B cell (primary cell): ENCODE measurements around the gene ABCB6. TPM values are rescaled to one million over a fixed set of nuclear protein-coding genes. Genes with fewer than 3 reads are reported as not detected.

Experiments
- ATAC-seq: fragments of 200-7000 bp; cut with Tn5 transposase; one replicate; pipeline ENCODE4 v1.10.0; 2021; ENCODE audit warnings: low read depth, mild to moderate bottlenecking, moderate number of reproducible peaks, moderate library complexity
- CTCF ChIA-PET: fragments of 350-600 bp; sonication (Branson Sonifier 250); formaldehyde crosslinking; loops from one replicate; lab custom pipeline; 2021; ENCODE audit warnings: antibody characterized with exemption, inconsistent platforms; lab: Charles Lee
- POLR2A ChIA-PET: fragments of 350-600 bp; sonication (Branson Sonifier 250); formaldehyde crosslinking; loops from one replicate; lab custom pipeline; 2021; ENCODE audit warnings: antibody characterized with exemption; lab: Charles Lee
- DNase-seq: peaks from one replicate; pipeline ENCODE4 v3.0.0; 2013
- H2AFZ ChIP-seq: 2 replicates; pipeline ENCODE4 v1.6.1; 2012; ENCODE audit warnings: mild to moderate bottlenecking, low read depth, low read length; ENCODE audit not compliant: insufficient read depth, poor library complexity, severe bottlenecking
- H3K27ac ChIP-seq, 2 donors: 1 replicate in 1 of 2; 2 replicates in 1 of 2; pipeline ENCODE4 v1.5.1; 2012 to 2013; ENCODE audit warnings: low read length in 2 of 2, mild to moderate bottlenecking in 2 of 2, moderate library complexity in 1 of 2
- H3K27me3 ChIP-seq, 4 experiments: fragments of 200-600 bp in 1 of 4; sonication (generic) in 1 of 4; replicated peaks in 1 of 4; 1 replicate in 2 of 4; 2 replicates in 2 of 4; pipeline versions ENCODE4 v1.6.1 to v1.7.0; 2013 to 2016; ENCODE audit warnings: low read length in 3 of 4, mild to moderate bottlenecking in 2 of 4, mixed read lengths in 1 of 4, moderate library complexity in 1 of 4; ENCODE audit not compliant: insufficient read depth in 4 of 4, control insufficient read depth in 3 of 4; ENCODE audit errors: control extremely low read depth in 1 of 4
- H3K36me3 ChIP-seq, 2 experiments: replicated peaks in 1 of 2; 1 replicate in 1 of 2; 2 replicates in 1 of 2; pipeline versions ENCODE4 v1.6.1 to v1.7.1; 2013; ENCODE audit warnings: low read length in 1 of 2; ENCODE audit not compliant: insufficient read depth in 2 of 2, control insufficient read depth in 1 of 2; ENCODE audit errors: control extremely low read depth in 1 of 2, extremely low read depth in 1 of 2
- H3K4me1 ChIP-seq, 2 donors: fragments of 200-600 bp in 1 of 2; sonication (generic) in 1 of 2; 1 replicate in 1 of 2; 2 replicates in 1 of 2; pipeline versions ENCODE4 v1.5.1 to v1.6.1; 2013 to 2017; ENCODE audit warnings: low read length in 2 of 2; ENCODE audit not compliant: control insufficient read depth in 2 of 2, insufficient read depth in 2 of 2
- H3K4me2 ChIP-seq: replicated peaks from 2 replicates; pipeline ENCODE3; 2012; ENCODE audit warnings: mild to moderate bottlenecking, low read depth, low read length; ENCODE audit not compliant: poor library complexity, severe bottlenecking
- H3K4me3 ChIP-seq, 5 experiments: fragments of 200-600 bp in 1 of 5; sonication (generic) in 1 of 5; 1 replicate in 3 of 5; 2 replicates in 2 of 5; pipeline versions ENCODE4 v1.5.1 to v1.7.0; 2011 to 2016; ENCODE audit warnings: low read length in 4 of 5, mild to moderate bottlenecking in 4 of 5, low read depth in 2 of 5, control low read depth in 1 of 5, moderate library complexity in 1 of 5; ENCODE audit not compliant: insufficient read depth in 1 of 5; ENCODE audit errors: control extremely low read depth in 1 of 5, extremely low read depth in 1 of 5
- H3K79me2 ChIP-seq: fragments of 200-600 bp; sonication (generic); one replicate; pipeline ENCODE4 v1.6.0; 2016; ENCODE audit warnings: low read length; ENCODE audit not compliant: control insufficient read depth, insufficient read depth
- H3K9ac ChIP-seq: fragments of 200-600 bp; sonication (generic); 2 replicates; pipeline ENCODE4 v1.6.1; 2017; ENCODE audit warnings: mild to moderate bottlenecking, low read length, moderate library complexity
- H3K9me3 ChIP-seq, 3 donors: one replicate each; pipeline versions ENCODE4 v1.6.1 to v1.7.1; 2013; ENCODE audit warnings: low read length in 2 of 3; ENCODE audit not compliant: control insufficient read depth in 2 of 3, insufficient read depth in 1 of 3; ENCODE audit errors: control extremely low read depth in 1 of 3
- H4K20me1 ChIP-seq: 2 replicates; pipeline ENCODE4 v1.6.0; 2012; ENCODE audit warnings: mild to moderate bottlenecking, low read length; ENCODE audit not compliant: insufficient read depth, control insufficient read depth, poor library complexity, severe bottlenecking
- H3K27ac Mint-ChIP-seq: one replicate; pipeline ENCODE4 v1.8.0; 2021; ENCODE audit warnings: mixed read lengths
- H3K27me3 Mint-ChIP-seq: one replicate; pipeline ENCODE4 v1.8.0; 2021; ENCODE audit warnings: mixed read lengths
- H3K4me1 Mint-ChIP-seq: one replicate; pipeline ENCODE4 v1.8.0; 2021; ENCODE audit warnings: mixed read lengths
- H3K4me3 Mint-ChIP-seq: one replicate; pipeline ENCODE4 v1.8.0; 2021; ENCODE audit warnings: mixed read lengths
- H3K9me3 Mint-ChIP-seq: one replicate; pipeline ENCODE4 v1.8.0; 2022; ENCODE audit warnings: mixed read lengths; ENCODE audit not compliant: insufficient read depth
- WGBS: methylation state at CpG from one replicate; pipeline ENCODE4 v1.1.5; 2013; ENCODE audit warnings: missing lambda C conversion rate; ENCODE audit not compliant: insufficient coverage; 5-methylcytosine and 5-hydroxymethylcytosine counted together
- intact Hi-C: fragments of 100-400 bp; cut with micrococcal nuclease; formaldehyde crosslinking; loops from one replicate; pipeline ENCODE4 v1.10.0; 2022
- polyA plus RNA-seq: library from polyadenylated mRNA; depleted of rRNA; stranded (reverse); fragments of >200 nt; gene quantifications from 2 replicates; pipeline ENCODE4 v1.2.3, GENCODE V29; 2012
- total RNA-seq, 2 donors: library from RNA; stranded (reverse); fragments of 120-200 nt in 1 of 2; gene quantifications; 1 replicate in 1 of 2; 2 replicates in 1 of 2; pipeline versions ENCODE4 v1.2.3 to v1.2.4, GENCODE V29; 2013 to 2022
- TF ChIP-seq, protein P1 (sequence below): fragments of 200-600 bp; IDR thresholded peaks from one replicate; pipeline ENCODE4 v1.8.0; 2022; ENCODE audit warnings: antibody characterized with exemption, mild to moderate bottlenecking

ABCB6 gene
- total and polyA plus RNA-seq, 2 donors (not counting 1 experiment from before 2014, with no cell fraction given): 10.5 to 15.3 TPM

DNA sequence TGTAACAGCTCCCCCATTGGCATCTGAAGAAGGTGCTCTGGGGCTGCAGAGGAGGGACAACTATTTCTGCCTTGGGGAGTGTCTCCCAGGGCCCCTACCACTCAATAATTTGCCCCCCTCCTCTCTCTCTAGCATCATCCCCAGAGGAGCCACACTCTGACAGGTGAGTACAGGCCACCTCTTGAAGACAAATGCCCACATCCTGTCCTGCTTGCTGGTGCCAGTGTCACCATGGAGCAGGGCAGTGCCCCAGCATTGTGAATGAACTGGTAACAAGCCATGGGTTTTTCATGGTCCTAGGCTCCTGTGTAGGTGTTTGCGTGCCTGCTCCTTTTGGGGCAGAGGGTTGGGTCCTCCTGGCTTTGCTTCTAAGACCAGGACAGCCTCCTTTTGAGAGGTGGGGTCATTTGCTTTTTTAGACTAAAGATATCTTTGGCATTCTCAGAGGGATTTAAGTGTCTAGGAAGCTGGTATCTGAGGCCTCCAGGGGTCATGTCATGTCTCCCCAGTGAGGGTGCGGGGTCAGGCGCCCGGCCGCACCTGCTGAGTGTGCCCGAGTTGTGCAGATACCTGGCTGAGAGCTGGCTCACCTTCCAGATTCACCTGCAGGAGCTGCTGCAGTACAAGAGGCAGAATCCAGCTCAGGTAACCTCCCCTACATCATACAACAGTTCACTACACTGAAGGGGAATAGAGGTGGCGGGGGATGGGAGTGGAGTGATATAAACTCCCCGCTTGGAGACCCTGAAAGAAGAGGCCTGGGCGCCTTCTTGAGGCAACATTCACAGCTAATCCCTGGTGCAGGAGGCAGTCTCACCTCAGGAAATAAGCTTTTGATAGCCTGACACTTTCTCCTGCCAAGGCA lies 38.9 kb downstream of the ABCB6 start:
- Mint-ChIP-seq H3K27ac (no peak overlapping the region), H3K4me1 (peaks cover 33% of the 10 kb centered on the region), H3K4me3 (peak overlapping the region; percentile 88), H3K27me3 (no peaks in the 10 kb centered on the region), H3K9me3 (no peaks in the 10 kb centered on the region)
- TF ChIP-seq, protein P1, sequence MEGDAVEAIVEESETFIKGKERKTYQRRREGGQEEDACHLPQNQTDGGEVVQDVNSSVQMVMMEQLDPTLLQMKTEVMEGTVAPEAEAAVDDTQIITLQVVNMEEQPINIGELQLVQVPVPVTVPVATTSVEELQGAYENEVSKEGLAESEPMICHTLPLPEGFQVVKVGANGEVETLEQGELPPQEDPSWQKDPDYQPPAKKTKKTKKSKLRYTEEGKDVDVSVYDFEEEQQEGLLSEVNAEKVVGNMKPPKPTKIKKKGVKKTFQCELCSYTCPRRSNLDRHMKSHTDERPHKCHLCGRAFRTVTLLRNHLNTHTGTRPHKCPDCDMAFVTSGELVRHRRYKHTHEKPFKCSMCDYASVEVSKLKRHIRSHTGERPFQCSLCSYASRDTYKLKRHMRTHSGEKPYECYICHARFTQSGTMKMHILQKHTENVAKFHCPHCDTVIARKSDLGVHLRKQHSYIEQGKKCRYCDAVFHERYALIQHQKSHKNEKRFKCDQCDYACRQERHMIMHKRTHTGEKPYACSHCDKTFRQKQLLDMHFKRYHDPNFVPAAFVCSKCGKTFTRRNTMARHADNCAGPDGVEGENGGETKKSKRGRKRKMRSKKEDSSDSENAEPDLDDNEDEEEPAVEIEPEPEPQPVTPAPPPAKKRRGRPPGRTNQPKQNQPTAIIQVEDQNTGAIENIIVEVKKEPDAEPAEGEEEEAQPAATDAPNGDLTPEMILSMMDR: no peak
- no peaks in the 10 kb centered on the region for H3K9me3 ChIP-seq
- H3K9ac ChIP-seq: no peak overlapping the region
- peaks cover 17 to 39% of the 10 kb centered on the region in 2 donors for H3K4me1 ChIP-seq
- H2AFZ ChIP-seq: no peak overlapping the region
- ATAC-seq (no peak), DNase-seq (peak; percentile 4)
- intact Hi-C loops: loop anchor here (5.0 kb wide), 2 partner anchors 317 to 963 kb away; partner anchors contain the start of genes ARPC2 and GMPPA
- H3K4me3 ChIP-seq: no peak overlapping the region
- H4K20me1 ChIP-seq: peaks cover 40% of the 10 kb centered on the region
- H3K27ac ChIP-seq: peak overlapping the region in 1 of 2 donors; percentile 94
- POLR2A ChIA-PET: interaction anchor here (1.2 to 1.7 kb wide), 2 partner anchors 25 to 27 kb away, joined by 4 to 6 read pairs; partner anchors contain the start of gene ZFAND2B
- H3K4me2 ChIP-seq: peak overlapping the region; percentile 83
- H3K27me3 ChIP-seq: no peaks in the 10 kb centered on the region
- H3K79me2 ChIP-seq: peaks cover 45% of the 10 kb centered on the region
- WGBS: 97% methylated on average over 6 of the region's 9 CpGs
- CTCF ChIA-PET: interaction anchor here (0.8 to 3.1 kb wide), 10 partner anchors 9 to 119 kb away, joined by 3 to 18 read pairs (median 4); partner anchors contain the start of genes NHEJ1, SLC23A3 and ZFAND2B
- H3K36me3 ChIP-seq: peaks cover 2 to 56% of the 10 kb centered on the region in 2 experiments
